HG03442 (cell line): ENCODE results near the gene TMEM198.

Experiments used
- ATAC-seq: cut with Tn5 transposase; IDR thresholded peaks from one replicate; pipeline ENCODE4 v1.9.1; 2021; ENCODE audit warnings: mild to moderate bottlenecking, moderate library complexity; ENCODE audit not compliant: unreplicated experiment

TMEM198 gene

GRCh38 chr2:219575566-219576504 is 32.0 kb downstream of the TMEM198 start:
- no peak for ATAC-seq

GRCh38 chr2:219576505-219577388 is 32.9 kb downstream of the TMEM198 start:
- no peak for ATAC-seq

DNA sequence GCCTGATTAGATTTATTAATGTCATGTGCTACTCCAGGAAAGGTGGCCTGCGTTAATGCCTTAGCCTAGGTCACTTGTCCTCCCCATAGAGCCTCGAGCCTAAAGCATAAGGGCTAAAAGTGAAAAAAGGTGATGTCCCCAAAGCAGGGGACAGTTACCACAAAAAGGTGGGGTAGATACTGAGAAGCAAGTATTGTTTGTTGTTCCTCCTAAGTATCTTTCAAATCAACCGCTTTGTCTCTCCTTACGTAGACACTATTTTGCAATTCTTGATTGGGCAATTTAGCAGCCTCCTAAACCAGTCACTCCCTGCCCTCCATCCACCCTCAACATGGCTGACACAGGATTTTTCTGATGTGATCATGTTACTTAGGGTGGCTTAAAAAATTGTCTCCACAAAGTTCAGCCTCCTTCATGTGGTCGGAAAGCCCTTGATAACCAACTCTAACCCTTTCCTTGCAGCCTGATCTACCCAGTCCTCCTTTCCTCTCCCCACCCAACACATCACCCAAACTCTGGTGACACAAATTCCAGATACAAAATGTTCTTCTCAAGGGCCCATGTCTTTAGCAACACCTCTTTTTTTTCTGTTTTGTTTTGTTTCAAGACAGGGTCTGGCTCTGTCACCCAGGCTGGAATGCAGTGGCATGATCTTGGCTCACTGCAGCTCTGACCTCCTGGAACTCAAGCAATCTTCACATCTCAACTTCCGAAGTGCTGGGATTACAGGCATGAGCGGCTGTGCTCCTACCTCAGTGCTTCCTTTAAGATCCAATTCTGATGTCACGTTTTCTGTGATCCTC is 35.2 kb downstream of the TMEM198 start:
- ATAC-seq, result no peak

GRCh38 chr2:219581346-219581745 is 37.5 kb downstream of the TMEM198 start:
- no peak for ATAC-seq

GRCh38 chr2:219591091-219591490 is 47.3 kb downstream of the TMEM198 start:
- ATAC-seq, result no peak

GRCh38 chr2:219592736-219593135 is 48.9 kb downstream of the TMEM198 start:
- ATAC-seq, result no peak

DNA sequence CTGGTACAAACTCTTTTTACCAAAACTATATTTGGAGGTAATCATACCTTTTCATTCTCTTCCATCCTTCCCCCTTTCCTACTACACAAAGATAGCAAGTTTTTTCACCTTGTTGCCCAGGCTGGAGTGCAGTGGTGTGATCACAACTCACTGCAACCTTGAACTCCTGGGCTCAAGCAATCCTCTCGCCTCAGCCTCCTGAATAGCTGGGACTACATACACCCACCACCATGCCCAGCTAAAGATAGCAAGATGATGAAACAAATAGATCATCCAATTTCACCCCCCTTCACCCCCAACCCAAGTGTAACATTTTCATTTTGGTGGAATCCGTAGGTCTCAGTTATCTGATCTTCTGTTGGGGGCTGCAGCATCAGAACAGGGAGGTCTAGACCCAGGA is 49.3 kb downstream of the TMEM198 start:
- no peak for ATAC-seq

GRCh38 chr2:219595256-219595655 is 51.4 kb downstream of the TMEM198 start:
- ATAC-seq, result no peak

GRCh38 chr2:219596954-219597551 is 53.2 kb downstream of the TMEM198 start:
- ATAC-seq, result peak; percentile 1

- ATAC-seq, result peak; percentile 92
Measured at GRCh38 chr2:219597552-219598307, 53.9 kb downstream of the TMEM198 start, which contains the start of gene STK11IP. TSS of gene STK11IP (plus strand) at chr2:219597857. CDS start at chr2:219598120, 263 bp downstream.

DNA sequence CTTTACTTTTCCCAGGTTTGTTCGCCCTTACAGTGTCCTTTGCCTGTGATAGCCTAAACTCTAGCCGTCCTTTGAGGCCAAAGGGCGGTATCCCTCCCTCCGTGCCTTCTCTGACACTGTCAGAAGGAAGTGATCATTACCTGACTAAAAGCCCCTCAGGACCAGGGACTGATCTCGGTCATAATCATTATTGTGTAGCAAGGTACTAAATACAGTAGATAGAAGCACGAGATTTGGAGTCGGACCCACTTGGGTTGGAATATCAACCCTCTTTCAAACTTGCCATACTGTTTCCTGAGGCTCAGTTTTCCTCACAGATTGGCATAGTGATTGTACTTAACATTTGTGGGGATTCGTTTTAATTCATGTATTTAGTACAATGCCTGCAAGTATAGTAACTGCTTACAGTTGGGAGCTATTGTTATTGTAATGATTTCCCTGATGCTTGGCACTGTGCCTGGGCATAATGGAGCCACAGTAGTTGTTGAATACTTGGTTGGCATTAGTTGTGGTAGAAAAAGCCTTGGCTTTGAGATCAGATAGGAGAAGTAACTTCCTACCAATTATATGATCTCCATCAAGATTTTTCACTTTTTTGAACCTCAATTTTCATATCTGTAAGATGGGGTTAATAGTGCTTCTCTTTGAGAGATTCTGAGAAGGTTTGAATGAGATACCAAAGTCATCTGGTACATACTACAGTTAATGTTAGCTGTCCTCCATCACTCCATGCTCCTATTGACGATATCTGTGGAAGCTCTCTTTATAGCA is 54.7 kb downstream of the TMEM198 start:
- no peak for ATAC-seq
